Smooth muscle cell (in vitro differentiated cells): Measurements from ENCODE around the gene LIMA1. TPM values are rescaled to one million over a fixed set of nuclear protein-coding genes. Genes with fewer than 3 reads are reported as not detected.

Source experiments
- DNase-seq: peaks from one replicate; lab custom pipeline; 2025; ENCODE audit not compliant: unreplicated experiment; lab: John Stamatoyannopoulos, UW
- H2AFZ ChIP-seq: fragments of 200-600 bp; sonication (generic); 2 replicates; pipeline ENCODE4 v1.6.0; 2016; ENCODE audit warnings: antibody characterized with exemption, low read depth, mild to moderate bottlenecking
- H3F3A ChIP-seq: fragments of 200-600 bp; sonication (generic); 2 replicates; pipeline ENCODE4 v1.6.0; 2017; ENCODE audit warnings: antibody characterized with exemption, low read depth
- H3K27ac ChIP-seq: fragments of 200-600 bp; sonication (generic); 2 replicates; pipeline ENCODE4 v1.5.1; 2016; ENCODE audit warnings: low read depth, mild to moderate bottlenecking
- H3K27me3 ChIP-seq: fragments of 200-600 bp; sonication (generic); 2 replicates; pipeline ENCODE4 v1.6.1; 2016; ENCODE audit warnings: low read depth, mild to moderate bottlenecking
- H3K36me3 ChIP-seq: fragments of 200-600 bp; sonication (generic); 2 replicates; pipeline ENCODE4 v1.5.1; 2016; ENCODE audit warnings: low read depth
- H3K4me1 ChIP-seq: fragments of 200-600 bp; sonication (generic); 2 replicates; pipeline ENCODE4 v1.5.1; 2016; ENCODE audit warnings: low read depth
- H3K4me2 ChIP-seq: fragments of 200-600 bp; sonication (generic); 2 replicates; pipeline ENCODE4 v1.6.0; 2016; ENCODE audit warnings: mild to moderate bottlenecking
- H3K4me3 ChIP-seq: fragments of 200-600 bp; sonication (generic); 2 replicates; pipeline ENCODE4 v1.5.1; 2016; ENCODE audit warnings: mild to moderate bottlenecking
- H3K79me2 ChIP-seq: fragments of 200-600 bp; sonication (generic); 2 replicates; pipeline ENCODE4 v1.6.0; 2016; ENCODE audit warnings: low read depth, mild to moderate bottlenecking
- H3K9ac ChIP-seq: fragments of 200-600 bp; sonication (generic); 2 replicates; pipeline ENCODE4 v1.6.0; 2016; ENCODE audit warnings: low read depth
- H3K9me3 ChIP-seq: fragments of 200-600 bp; sonication (generic); replicated peaks from 2 replicates; pipeline ENCODE4 v1.5.1; 2016; ENCODE audit warnings: low read depth
- H4K20me1 ChIP-seq: fragments of 200-600 bp; sonication (generic); 2 replicates; pipeline ENCODE4 v1.6.0; 2016; ENCODE audit warnings: low read depth
- CTCF ChIP-seq: fragments of 200-600 bp; sonication (generic); IDR thresholded peaks from 2 replicates; pipeline ENCODE4 v1.5.1; 2017; ENCODE audit warnings: borderline replicate concordance, mild to moderate bottlenecking, antibody characterized with exemption; ENCODE audit not compliant: insufficient read depth, poor library complexity, severe bottlenecking
- WGBS: methylation state at CpG from one replicate; pipeline ENCODE4 v1.1.7; 2016; ENCODE audit warnings: low lambda C conversion rate; 5-methylcytosine and 5-hydroxymethylcytosine counted together
- polyA plus RNA-seq: library from polyadenylated mRNA; unstranded; fragments of >200 nt; fragmentation: Nextera tagmentation; extraction: Ambion mirVana; gene quantifications from 2 replicates; pipeline ENCODE4 v1.2.1, GENCODE V29; 2016
- total RNA-seq: library from RNA; depleted of rRNA; stranded (reverse); fragments of >200 nt; gene quantifications from 2 replicates; pipeline ENCODE4 v1.2.3, GENCODE V29; 2014

The LIMA1 gene
- total and polyA plus RNA-seq, 2 experiments from 2014 or later, result 39.6 to 154 TPM

- no peak for TF ChIP-seq CTCF
- H2AFZ ChIP-seq, result no peak overlapping the region
- no peaks in the 10 kb centered on the region for H3K9me3 ChIP-seq
- H3F3A ChIP-seq, result peaks cover 7% of the 10 kb centered on the region
- H3K4me2 ChIP-seq, result peak overlapping the region; percentile 46
- 92% methylated on average over 6 of the region's 6 CpGs for WGBS
- peaks cover 7% of the 10 kb centered on the region for H3K79me2 ChIP-seq
- no peak overlapping the region for H3K4me3 ChIP-seq
- H3K4me1 ChIP-seq, result peaks cover 12% of the 10 kb centered on the region
- H3K27me3 ChIP-seq, result no peaks in the 10 kb centered on the region
- peak overlapping the region; percentile 91 for H3K27ac ChIP-seq
- DNase-seq, result no peak
- H3K9ac ChIP-seq, result peak overlapping the region; percentile 48
- peaks cover 3% of the 10 kb centered on the region for H3K36me3 ChIP-seq
- no peaks in the 10 kb centered on the region for H4K20me1 ChIP-seq
These were observed 97.2 kb downstream of the LIMA1 start for GRCh38 chr12:50185970-50186663.

- H3K4me1 ChIP-seq, result peaks cover 12% of the 10 kb centered on the region
- TF ChIP-seq CTCF, result no peak
- peak overlapping the region; percentile 46 for H3K4me2 ChIP-seq
- H3K9me3 ChIP-seq, result no peaks in the 10 kb centered on the region
- no peak overlapping the region for H3K9ac ChIP-seq
- peaks cover 7% of the 10 kb centered on the region for H3K79me2 ChIP-seq
- peaks cover 7% of the 10 kb centered on the region for H3F3A ChIP-seq
- peak overlapping the region; percentile 91 for H3K27ac ChIP-seq
- DNase-seq, result no peak
- peaks cover 4% of the 10 kb centered on the region for H3K36me3 ChIP-seq
- no peak overlapping the region for H2AFZ ChIP-seq
- no peaks in the 10 kb centered on the region for H4K20me1 ChIP-seq
- H3K4me3 ChIP-seq, result no peak overlapping the region
- no peaks in the 10 kb centered on the region for H3K27me3 ChIP-seq
- WGBS, result 79% methylated on average over 4 of the region's 4 CpGs
These were observed 97.9 kb downstream of the LIMA1 start for GRCh38 chr12:50185301-50185895.

- no peak for TF ChIP-seq CTCF
- WGBS, result 99% methylated on average over 5 of the region's 5 CpGs
- H3K79me2 ChIP-seq, result peaks cover 7% of the 10 kb centered on the region
These were observed 99.1 kb downstream of the LIMA1 start for GRCh38 chr12:50184261-50184660.

GRCh38 chr12:50182461-50182860, 100.9 kb downstream of the LIMA1 start:
- TF ChIP-seq CTCF, result no peak
- Histone ChIP-seq H3K79me2 (peaks cover 7% of the 10 kb centered on the region), H3K4me1 (peaks cover 12% of the 10 kb centered on the region), H3K9ac (no peak overlapping the region), H3K36me3 (peaks cover 5% of the 10 kb centered on the region), H3K27ac (no peak overlapping the region), H2AFZ (no peak overlapping the region), H3K4me3 (no peak overlapping the region), H3K27me3 (no peaks in the 10 kb centered on the region), H3F3A (peaks cover 7% of the 10 kb centered on the region), H3K9me3 (no peaks in the 10 kb centered on the region), H4K20me1 (no peaks in the 10 kb centered on the region), H3K4me2 (no peak overlapping the region)
- DNase-seq, result no peak

More at GRCh38 chr12:50184261-50184660, 99.1 kb downstream of the LIMA1 start:
- H4K20me1 ChIP-seq, result no peaks in the 10 kb centered on the region
- no peak overlapping the region for H3K27ac ChIP-seq
- H3K9me3 ChIP-seq, result no peaks in the 10 kb centered on the region
- H3K4me3 ChIP-seq, result no peak overlapping the region
- H3K36me3 ChIP-seq, result peaks cover 4% of the 10 kb centered on the region
- DNase-seq, result no peak
- no peak overlapping the region for H3K4me2 ChIP-seq
- H3K9ac ChIP-seq, result no peak overlapping the region
- no peak overlapping the region for H2AFZ ChIP-seq
- H3K27me3 ChIP-seq, result no peaks in the 10 kb centered on the region
- peaks cover 12% of the 10 kb centered on the region for H3K4me1 ChIP-seq
- peaks cover 7% of the 10 kb centered on the region for H3F3A ChIP-seq
